Measurements from ENCODE around the gene POLR2A. TPM values are rescaled to one million over a fixed set of nuclear protein-coding genes. Genes with fewer than 3 reads are reported as not detected.

POLR2A gene
- total and polyA plus RNA-seq, 10 of the 15 experiments (the other 5 are each of a cell fraction or from before 2014, with no cell fraction given): 1.7 to 121 (median 33.4) TPM

- no peak for TF ChIP-seq ZZZ3 (IDR thresholded peaks at IDR 0.05; ENCODE audit: control insufficient read depth, insufficient read length, low read depth)
- 0 out of 2 replicates have a peak, but pooled peaks have one; percentile 31 for TF ChIP-seq ELK1 (IDR thresholded peaks at IDR 0.05; ENCODE audit: low read depth, low read length)
- no peak for TF ChIP-seq SPI1 (IDR thresholded peaks at IDR 0.05; ENCODE audit: borderline replicate concordance, insufficient read depth, low read depth, low read length)
- peak; percentile 99 for TF ChIP-seq ZNF687 (IDR thresholded peaks at IDR 0.05)
- TF ChIP-seq BRCA1 (IDR thresholded peaks at IDR 0.05; ENCODE audit: low read depth, low read length): no peak
- TF ChIP-seq IKZF2 (IDR thresholded peaks at IDR 0.05): peak; percentile 100
- TF ChIP-seq IKZF1 (conservative IDR thresholded peaks at IDR 0.05): peak; percentile 93
- TF ChIP-seq MYC (IDR thresholded peaks at IDR 0.05; ENCODE audit: insufficient read depth, insufficient read length, insufficient replicate concordance, low read length, severe bottlenecking): peak; percentile 18
- TF ChIP-seq KLF5 (IDR thresholded peaks at IDR 0.05; ENCODE audit: partially characterized antibody): peak; percentile 98
- TF ChIP-seq ZBTB4 (CRISPR knock-in tag; IDR thresholded peaks at IDR 0.05): peak; percentile 83; the same call in 1 of the 2 replicates
- TF ChIP-seq EGR1 (IDR thresholded peaks at IDR 0.05; ENCODE audit: borderline replicate concordance in 1 of 2, low read depth in 2 of 2, low read length in 2 of 2): peak; percentile 35 to 88
- peak; percentile 66 for TF ChIP-seq ZNF24 (IDR thresholded peaks at IDR 0.05)
- TF ChIP-seq SIN3A (IDR thresholded peaks at IDR 0.05; ENCODE audit: low read depth, low read length): no peak
- peak; percentile 97 for TF ChIP-seq TCF3 (IDR thresholded peaks at IDR 0.05; ENCODE audit: borderline replicate concordance, insufficient read depth, low read depth, low read length)
- no peak for TF ChIP-seq USF1 (IDR thresholded peaks at IDR 0.05; ENCODE audit: borderline replicate concordance, extremely low read length, insufficient read depth, low read depth, low read length)
- no peak for TF ChIP-seq CEBPB (IDR thresholded peaks at IDR 0.05; ENCODE audit: borderline replicate concordance in 1 of 2, low read depth in 2 of 2, low read length in 2 of 2)
- peak; percentile 100 for TF ChIP-seq POLR2AphosphoS2 (IDR thresholded peaks at IDR 0.05; ENCODE audit: low read depth, low read length)
- TF ChIP-seq MEF2A (IDR thresholded peaks at IDR 0.05; ENCODE audit: insufficient read depth, low read depth, low read length): peak; percentile 75; the same call in 1 of the 2 replicates
These were observed at the start of gene POLR2A (continued) for GRCh38 chr17:7484067-7484918.

All from GM12878 (cell line).